Pancreas (tissue), 10 donors: ENCODE measurements around the gene GPI. TPM values are rescaled to one million over a fixed set of nuclear protein-coding genes. Genes with fewer than 3 reads are reported as not detected.
A peak's percentile ranks its signal among the peaks of the same experiment; 100 is the strongest.
"Not testable (repeated sequence)": the region's sequence is repeated elsewhere in the genome, so short reads cannot be mapped to it uniquely, and the experiment has no call there.

Source experiments
- ATAC-seq, 4 donors: fragments of 200-7000 bp; cut with Tn5 transposase; one replicate each; pipeline versions ENCODE4 v1.8.0 to v1.9.1; 2020; ENCODE audit warnings: mild to moderate bottlenecking in 4 of 4, moderate library complexity in 4 of 4
- DNase-seq, 6 donors: peaks; one replicate each; pipeline ENCODE4 v3.0.0-alpha.2; 2020
- FAIRE-seq: peaks from 2 replicates; lab custom pipeline; 2012; peaks lifted over from hg19 to GRCh38; lab: Jason Lieb, UNC
- H3K27ac ChIP-seq, 4 donors: fragments of 200-600 bp; sonication (generic); 1 replicate in 3 of 4; 2 replicates in 1 of 4; pipeline versions ENCODE4 v1.5.0 to v1.8.0; 2020
- H3K27me3 ChIP-seq, 4 donors: fragments of 200-600 bp; one replicate each; pipeline ENCODE4 v1.8.0; 2021
- H3K36me3 ChIP-seq, 3 donors: fragments of 200-600 bp; sonication (generic) in 1 of 3; one replicate each; pipeline versions ENCODE4 v1.5.0 to v1.8.0; 2020 to 2021
- H3K4me1 ChIP-seq, 3 donors: fragments of 200-600 bp; one replicate each; pipeline ENCODE4 v1.8.0; 2021
- H3K4me3 ChIP-seq, 4 donors: fragments of 200-600 bp; sonication (generic) in 2 of 4; one replicate each; pipeline versions ENCODE4 v1.5.0 to v1.8.0; 2020 to 2021
- H3K9me3 ChIP-seq, 4 donors: fragments of 200-600 bp; one replicate each; pipeline ENCODE4 v1.8.0; 2021
- WGBS, 2 donors: extraction: QIAGEN DNeasy Blood & Tissue Kit; methylation state at CpG; one replicate each; pipeline ENCODE4 v1.1.7; 2013; 5-methylcytosine and 5-hydroxymethylcytosine counted together
- intact Hi-C, 3 donors: fragments of 100-400 bp; cut with DNase I; formaldehyde crosslinking; loops; one replicate each; pipeline versions ENCODE4 v1.11.1 to v1.14.2; 2022
- polyA plus RNA-seq, 2 donors: library from polyadenylated mRNA; stranded (reverse); fragments of 200-250 nt; gene quantifications; one replicate each; pipeline ENCODE4 v1.2.3, GENCODE V29; 2013
- total RNA-seq, 6 donors: library from RNA; stranded (reverse); fragmentation: NEBNext Ultra II Directional in 4 of 6; extraction: Animal tissue kit (Norgen Biotek cat#: 25700) in 4 of 6; gene quantifications; one replicate each; pipeline versions ENCODE4 v1.2.1 to v1.2.4, GENCODE V29; 2021 to 2023
- TF ChIP-seq, protein P1 (sequence below), 4 donors: fragments of 200-600 bp; sonication (generic) in 3 of 4; IDR thresholded peaks; one replicate each; pipeline versions ENCODE4 v1.5.0 to v1.8.0; 2021; ENCODE audit warnings: antibody characterized with exemption in 4 of 4
- donor health status: healthy with polysubstance abuse.
- donor health status: DM: no; HTN: no; CAD: no; lungs with moderate emphysema.
- donor health status: DM: no; HTN: no; CAD: no.
- donor health status: control.
- donor health status: control.
- donor health status: Bipolar disorder and iron deficiency.
- donor health status: DM: yes; HTN: yes; CAD: no.
- donor health status: DM: no; HTN: no; CAD: no.
- donor health status: DM: no; HTN: no; CAD: no.
- donor health status: DM: yes; HTN: yes; CAD: no.

Gene GPI
- total and polyA plus RNA-seq, 8 donors: 50.5 to 119 (median 67.3) TPM

DNA sequence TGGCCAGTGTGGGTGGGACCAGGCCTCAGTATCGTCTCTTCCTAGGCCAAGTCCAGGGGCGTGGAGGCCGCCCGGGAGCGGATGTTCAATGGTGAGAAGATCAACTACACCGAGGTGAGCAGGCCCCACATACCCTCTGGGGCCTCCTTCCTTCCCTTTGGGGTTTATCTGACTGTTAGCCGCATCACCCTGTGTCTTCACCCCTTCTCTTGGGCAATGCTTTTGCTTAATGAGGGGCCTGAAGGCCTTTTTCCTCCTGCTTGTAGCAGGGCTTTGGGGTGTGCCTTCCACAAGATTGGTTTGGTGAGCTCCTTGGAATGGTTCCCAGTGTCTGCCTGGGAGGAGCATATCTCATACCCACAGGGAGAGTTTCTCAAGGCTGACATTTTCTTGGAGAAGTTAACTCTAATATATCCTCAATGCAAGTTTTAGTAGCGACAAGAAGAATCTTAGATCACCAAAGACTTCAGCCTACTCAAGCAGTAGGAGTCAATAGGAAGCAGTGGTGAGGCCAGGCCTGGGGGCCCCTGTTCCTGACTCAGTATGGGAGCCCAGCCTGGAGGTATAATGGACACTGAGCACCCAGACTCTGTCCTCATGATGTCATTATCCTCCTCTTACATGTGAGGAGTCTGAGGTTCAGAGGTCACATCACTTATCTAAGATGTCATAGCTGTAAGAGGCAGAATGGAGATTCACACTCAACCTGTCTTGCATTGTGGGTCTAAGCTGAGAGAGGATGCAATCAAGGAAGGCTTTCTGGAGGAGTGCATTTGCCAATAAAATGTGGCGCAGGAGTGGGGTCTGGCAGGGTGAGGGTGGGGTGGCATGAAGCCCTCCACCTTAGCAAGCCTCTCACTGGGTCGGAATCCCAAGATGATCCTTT lies 2.0 kb downstream of the GPI start:
- no peak for FAIRE-seq
- intact Hi-C loops: no loop called here

DNA sequence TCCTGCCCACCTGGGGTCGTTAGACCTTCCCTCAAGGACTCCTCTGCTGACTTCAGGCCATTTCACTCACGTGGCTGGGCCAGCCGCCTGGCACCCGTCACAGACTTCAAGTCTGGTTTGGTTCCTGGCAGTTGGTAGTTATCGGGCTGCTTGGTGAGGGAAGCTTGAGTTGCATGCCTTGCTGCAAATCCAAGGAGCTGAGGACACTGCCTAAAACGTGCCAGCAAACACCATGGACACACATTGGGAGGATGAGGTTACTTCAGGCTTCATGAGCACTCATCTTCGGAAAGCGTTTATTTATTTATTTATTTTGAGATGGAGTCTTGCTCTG lies 2.6 kb downstream of the GPI start:
- no peak for ATAC-seq
- H3K9me3 ChIP-seq: no peaks in the 10 kb centered on the region
- no peak overlapping the region for H3K4me3 ChIP-seq
- intact Hi-C loops: no loop called here
- H3K27ac ChIP-seq: no peak overlapping the region
- 81 to 85% methylated on average over 8 of the region's 8 CpGs for WGBS, 2 donors
- TF ChIP-seq, protein P1, sequence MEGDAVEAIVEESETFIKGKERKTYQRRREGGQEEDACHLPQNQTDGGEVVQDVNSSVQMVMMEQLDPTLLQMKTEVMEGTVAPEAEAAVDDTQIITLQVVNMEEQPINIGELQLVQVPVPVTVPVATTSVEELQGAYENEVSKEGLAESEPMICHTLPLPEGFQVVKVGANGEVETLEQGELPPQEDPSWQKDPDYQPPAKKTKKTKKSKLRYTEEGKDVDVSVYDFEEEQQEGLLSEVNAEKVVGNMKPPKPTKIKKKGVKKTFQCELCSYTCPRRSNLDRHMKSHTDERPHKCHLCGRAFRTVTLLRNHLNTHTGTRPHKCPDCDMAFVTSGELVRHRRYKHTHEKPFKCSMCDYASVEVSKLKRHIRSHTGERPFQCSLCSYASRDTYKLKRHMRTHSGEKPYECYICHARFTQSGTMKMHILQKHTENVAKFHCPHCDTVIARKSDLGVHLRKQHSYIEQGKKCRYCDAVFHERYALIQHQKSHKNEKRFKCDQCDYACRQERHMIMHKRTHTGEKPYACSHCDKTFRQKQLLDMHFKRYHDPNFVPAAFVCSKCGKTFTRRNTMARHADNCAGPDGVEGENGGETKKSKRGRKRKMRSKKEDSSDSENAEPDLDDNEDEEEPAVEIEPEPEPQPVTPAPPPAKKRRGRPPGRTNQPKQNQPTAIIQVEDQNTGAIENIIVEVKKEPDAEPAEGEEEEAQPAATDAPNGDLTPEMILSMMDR (IDR thresholded peaks at IDR 0.05): no peak
- no peak for FAIRE-seq
- H3K4me1 ChIP-seq: peaks cover 0 to 10% (median 0%) of the 10 kb centered on the region in 3 donors
- DNase-seq: no peak
- H3K36me3 ChIP-seq: peaks cover 0 to 21% (median 0%) of the 10 kb centered on the region in 3 donors
- H3K27me3 ChIP-seq: no peaks in the 10 kb centered on the region

More for the DNA sequence above, 2.0 kb downstream of the GPI start:
- Histone ChIP-seq H3K36me3 (peaks cover 0 to 21% (median 0%) of the 10 kb centered on the region in 3 donors), H3K9me3 (no peaks in the 10 kb centered on the region), H3K27ac (no peak overlapping the region), H3K4me1 (peaks cover 0 to 10% (median 0%) of the 10 kb centered on the region in 3 donors), H3K27me3 (no peaks in the 10 kb centered on the region), H3K4me3 (peak overlapping the region in 1 of 4 donors; percentile 99)
- WGBS, 2 donors: 91 to 93% methylated on average over 10 of the region's 10 CpGs
- TF ChIP-seq, protein P1 (IDR thresholded peaks at IDR 0.05): no peak
- no peak for DNase-seq
- no peak for ATAC-seq

DNA sequence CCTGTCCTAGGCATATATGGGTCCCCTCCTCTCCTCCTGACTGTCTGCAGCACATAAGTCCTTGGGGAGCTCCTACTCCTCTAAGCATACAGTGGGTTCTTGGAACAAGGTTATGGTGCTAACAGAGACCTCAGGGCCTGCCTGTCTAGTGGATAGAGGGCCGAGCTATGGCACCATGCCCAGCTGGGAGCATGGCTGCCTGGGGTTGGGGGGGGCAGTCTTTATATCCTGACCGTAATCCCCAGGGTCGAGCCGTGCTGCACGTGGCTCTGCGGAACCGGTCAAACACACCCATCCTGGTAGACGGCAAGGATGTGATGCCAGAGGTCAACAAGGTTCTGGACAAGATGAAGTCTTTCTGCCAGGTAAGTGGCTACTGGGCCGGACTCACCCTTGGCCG lies 3.3 kb downstream of the GPI start:
- intact Hi-C loops: no loop called here
- 86 to 88% methylated on average over 10 of the region's 10 CpGs for WGBS, 2 donors
- Histone ChIP-seq H3K4me3 (no peak overlapping the region), H3K9me3 (no peaks in the 10 kb centered on the region), H3K4me1 (peaks cover 0 to 10% (median 0%) of the 10 kb centered on the region in 3 donors), H3K27me3 (no peaks in the 10 kb centered on the region), H3K36me3 (peaks cover 0 to 21% (median 0%) of the 10 kb centered on the region in 3 donors), H3K27ac (no peak overlapping the region)
- DNase-seq: no peak
- TF ChIP-seq, protein P1 (IDR thresholded peaks at IDR 0.05): no peak
- ATAC-seq: no peak
- no peak for FAIRE-seq

DNA sequence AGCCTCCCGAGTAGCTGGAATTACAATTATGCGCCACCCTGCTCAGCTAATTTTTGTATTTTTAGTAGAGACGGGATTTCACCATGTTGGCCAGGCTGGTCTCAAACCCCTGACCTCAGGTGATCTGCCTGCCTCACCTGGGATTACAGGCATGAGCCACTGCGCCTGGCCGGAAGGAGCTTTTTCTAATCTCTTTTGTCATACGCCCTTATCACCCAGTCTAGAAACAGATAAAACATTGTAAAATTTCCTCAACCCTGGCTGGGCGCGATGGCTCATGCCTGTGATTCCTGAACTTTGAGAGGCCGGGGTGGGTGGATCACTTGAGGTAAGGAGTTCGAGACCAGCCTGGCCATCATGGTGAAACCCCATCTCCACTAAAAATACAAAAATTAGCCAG lies 4.2 kb downstream of the GPI start:
- FAIRE-seq, intact Hi-C loops, ATAC-seq, H3K9me3 ChIP-seq, H3K4me3 ChIP-seq, DNase-seq, H3K4me1 ChIP-seq, H3K27me3 ChIP-seq, H3K27ac ChIP-seq: not testable (repeated sequence)
- 86 to 89% methylated on average over 10 of the region's 10 CpGs for WGBS, 2 donors
- peaks cover 0 to 21% (median 0%) of the 10 kb centered on the region in 3 donors for H3K36me3 ChIP-seq

DNA sequence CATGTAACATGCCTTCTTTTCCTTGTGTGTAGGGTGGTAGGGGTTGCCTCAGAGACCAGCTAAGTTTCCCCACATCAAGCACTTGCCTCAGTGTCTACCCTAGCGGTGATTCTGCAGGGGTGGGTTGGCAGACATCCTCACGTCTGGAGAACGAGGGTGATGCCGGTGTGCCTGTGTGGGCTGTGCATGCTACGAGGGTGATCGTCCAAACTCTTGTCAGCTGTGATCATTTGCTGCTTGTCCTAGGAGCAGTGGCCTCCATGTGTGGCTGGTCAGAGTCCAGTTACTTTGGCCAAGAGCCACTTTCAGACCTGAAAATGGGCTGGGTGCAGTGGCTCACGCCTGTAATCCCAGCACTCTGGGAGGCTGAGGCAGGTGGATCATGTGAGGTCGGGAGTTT lies 5.1 kb downstream of the GPI start:
- FAIRE-seq (no peak), ATAC-seq (no peak)

More for the DNA sequence above, 5.1 kb downstream of the GPI start:
- no peak for DNase-seq
- Histone ChIP-seq H3K27me3 (no peaks in the 10 kb centered on the region), H3K4me1 (peaks cover 0 to 10% (median 0%) of the 10 kb centered on the region in 3 donors), H3K9me3 (no peaks in the 10 kb centered on the region), H3K4me3 (no peak overlapping the region), H3K27ac (no peak overlapping the region), H3K36me3 (peaks cover 0 to 21% (median 0%) of the 10 kb centered on the region in 3 donors)
- WGBS, 2 donors: 76 to 77% methylated on average over 8 of the region's 8 CpGs
- intact Hi-C loops: no loop called here
- TF ChIP-seq, protein P1 (IDR thresholded peaks at IDR 0.05): no peak
